Body of pancreas (tissue), 4 donors: ENCODE results near the gene MON1A. TPM values are rescaled to one million over a fixed set of nuclear protein-coding genes. Genes with fewer than 3 reads are reported as not detected.
"Not testable (repeated sequence)": the region's sequence is repeated elsewhere in the genome, so short reads cannot be mapped to it uniquely, and the experiment has no call there.

Experiments
- ATAC-seq: fragments of 150-250 bp; one replicate; pipeline ENCODE4 v1.9.1; 2016
- DNase-seq, 4 donors: peaks; one replicate each; pipeline ENCODE4 v3.0.0-alpha.2; 2019
- H3K27ac ChIP-seq, 4 donors: fragments of 200-600 bp; sonication (generic); 1 replicate in 3 of 4; 2 replicates in 1 of 4; pipeline versions ENCODE4 v1.5.1 to v1.6.1; 2016 to 2019; ENCODE audit warnings: mild to moderate bottlenecking in 1 of 4, mixed read lengths in 1 of 4, moderate library complexity in 1 of 4
- H3K27me3 ChIP-seq, 2 donors: fragments of 200-600 bp; sonication (generic); one replicate each; pipeline ENCODE4 v1.6.0; 2016; ENCODE audit warnings: mild to moderate bottlenecking in 1 of 2
- H3K36me3 ChIP-seq, 2 donors: fragments of 200-600 bp; sonication (generic); replicated peaks in 1 of 2; 2 replicates each; pipeline ENCODE4 v1.5.1; 2016; ENCODE audit warnings: low read depth in 2 of 2; ENCODE audit not compliant: insufficient read depth in 1 of 2
- H3K4me1 ChIP-seq: fragments of 200-600 bp; sonication (generic); one replicate; pipeline ENCODE4 v1.6.0; 2016
- H3K4me3 ChIP-seq, 2 donors: fragments of 200-600 bp; sonication (generic); 1 replicate in 1 of 2; 2 replicates in 1 of 2; pipeline ENCODE4 v1.5.1; 2016 to 2019
- H3K9me3 ChIP-seq, 3 donors: fragments of 200-600 bp; sonication (generic); 1 replicate in 2 of 3; 2 replicates in 1 of 3; pipeline ENCODE4 v1.5.1; 2016
- CTCF ChIP-seq, 7 experiments: fragments of 450-650 bp in 4 of 7; fragments of 200-600 bp in 3 of 7; sonication (generic) in 3 of 7; IDR thresholded peaks; one replicate each; pipeline ENCODE4 v1.5.1; 2016 to 2019; ENCODE audit warnings: antibody characterized with exemption in 7 of 7
- POLR2A ChIP-seq, 3 donors: fragments of 450-650 bp; IDR thresholded peaks; one replicate each; pipeline ENCODE4 v1.6.1; 2016; ENCODE audit warnings: antibody characterized with exemption in 3 of 3, mild to moderate bottlenecking in 2 of 3
- WGBS, 2 donors: methylation state at CpG; one replicate each; pipeline ENCODE4 v1.1.5; 2017; 5-methylcytosine and 5-hydroxymethylcytosine counted together
- intact Hi-C: fragments of 100-400 bp; cut with DNase I; formaldehyde crosslinking; loops from one replicate; pipeline ENCODE4 v1.15.1; 2023
- total RNA-seq, 2 donors: library from RNA; depleted of rRNA; stranded (reverse); fragments of >200 nt; gene quantifications; one replicate each; pipeline ENCODE4 v1.1.0, GENCODE V29; 2016

Gene MON1A
- total RNA-seq, 2 donors from 2014 or later = 4.9 to 13.5 TPM

GRCh38 chr3:49906073-49906743 lies 23.4 kb downstream of the MON1A start:
- Histone ChIP-seq H3K9me3 (no peaks in the 10 kb centered on the region), H3K27me3 (no peaks in the 10 kb centered on the region), H3K27ac (peak overlapping the region; percentile 31 to 70 (median 52)), H3K36me3 (no peaks in the 10 kb centered on the region), H3K4me3 (no peak overlapping the region), H3K4me1 (peaks cover 44% of the 10 kb centered on the region)
- TF ChIP-seq POLR2A (IDR thresholded peaks at IDR 0.05) (no peak), CTCF (IDR thresholded peaks at IDR 0.05) (peak; percentile 45 to 70 (median 53))
- peak; percentile 28 for ATAC-seq
- intact Hi-C loops = loop anchor here (5.0 kb wide), 1 partner anchor 99 kb away; no protein-coding TSS in a partner anchor
- DNase-seq = peak; percentile 49 to 63 (median 52)
- WGBS, 2 donors = 9 to 12% methylated on average over 10 to 15 of the region's 15 CpGs

- intact Hi-C loops, DNase-seq, H3K9me3 ChIP-seq, H3K27me3 ChIP-seq, H3K4me3 ChIP-seq, ATAC-seq, H3K36me3 ChIP-seq: not testable (repeated sequence)
- Histone ChIP-seq H3K4me1 (peaks cover 58% of the 10 kb centered on the region), H3K27ac (peak overlapping the region in 3 of 4 donors; percentile 28 to 71 (median 56))
- 91 to 100% methylated on average over 8 to 13 of the region's 13 CpGs for WGBS, 2 donors
These were observed 25.2 kb downstream of the MON1A start for GRCh38 chr3:49904448-49904847.

GRCh38 chr3:49903451-49904424 lies 25.9 kb downstream of the MON1A start, which contains the start of gene MST1R:
TSS of gene MST1R (minus strand) at chr3:49903873. CDS start at chr3:49903609, 264 bp downstream.
- intact Hi-C loops = no loop called here
- Histone ChIP-seq H3K9me3 (no peaks in the 10 kb centered on the region), H3K4me3 (no peak within 1 kb of the TSS), H3K27ac (peak within 1 kb of the TSS; percentile 28 to 71 (median 60)), H3K4me1 (peaks cover 58% of the 10 kb centered on the region), H3K36me3 (no peaks in the 10 kb centered on the region), H3K27me3 (no peaks in the 10 kb centered on the region)
- DNase-seq (peak; percentile 92 to 96 (median 96)), ATAC-seq (peak; percentile 86)
- WGBS, 2 donors = 27 to 87% methylated on average over 9 to 63 of the region's 65 CpGs
- TF ChIP-seq POLR2A (IDR thresholded peaks at IDR 0.05) (peak; percentile 72 to 78 (median 76)), CTCF (IDR thresholded peaks at IDR 0.05) (peak in 4 of 7 experiments; percentile 33 to 47 (median 42))

- DNase-seq (peak in 1 of 4 donors; percentile 9), ATAC-seq (no peak)
- no peaks in the 10 kb centered on the region for H3K27me3 ChIP-seq
- H3K27ac ChIP-seq = peak overlapping the region in 3 of 4 donors; percentile 56 to 78 (median 71)
- H3K36me3 ChIP-seq = no peaks in the 10 kb centered on the region
- WGBS, 2 donors = 87 to 91% methylated on average over 9 to 41 of the region's 44 CpGs
- no peaks in the 10 kb centered on the region for H3K9me3 ChIP-seq
- intact Hi-C loops = no loop called here
- TF ChIP-seq POLR2A (IDR thresholded peaks at IDR 0.05) (no peak), CTCF (IDR thresholded peaks at IDR 0.05) (no peak)
- no peak overlapping the region for H3K4me3 ChIP-seq
- peaks cover 58% of the 10 kb centered on the region for H3K4me1 ChIP-seq
These were observed 26.9 kb downstream of the MON1A start for GRCh38 chr3:49902511-49903345.
